Caco-2 (cell line): ENCODE results near the gene PPM1F. TPM values are rescaled to one million over a fixed set of nuclear protein-coding genes. Genes with fewer than 3 reads are reported as not detected.
"Not testable (repeated sequence)": the region's sequence is repeated elsewhere in the genome, so short reads cannot be mapped to it uniquely, and the experiment has no call there.

Experiments
- BruUV-seq: library from RNA; stranded (reverse); fragments of 400-500 nt; replicated peaks from 2 replicates; lab custom pipeline; 2021; lab: Mats Ljungman, UMichigan
- CTCF ChIA-PET: fragments of 300-600 bp; sonication (Branson Sonifier 250); formaldehyde crosslinking; loops from one replicate; lab custom pipeline; 2022; ENCODE audit warnings: antibody characterized with exemption; lab: Charles Lee
- POLR2A ChIA-PET: fragments of 300-600 bp; sonication (Branson Sonifier 250); formaldehyde crosslinking; loops from one replicate; lab custom pipeline; 2022; ENCODE audit warnings: antibody characterized with exemption; lab: Charles Lee
- DNase-seq, 2 experiments: peaks; one replicate each; pipeline versions ENCODE4 v3.0.0 to v3.0.0-alpha.2; 2020 to 2022
- H3K27me3 ChIP-seq: replicated peaks from 2 replicates; pipeline ENCODE4 v1.6.0; 2011; ENCODE audit warnings: low read length; ENCODE audit not compliant: control insufficient read depth, insufficient read depth
- H3K36me3 ChIP-seq: 2 replicates; pipeline ENCODE4 v1.5.1; 2011; ENCODE audit warnings: low read length; ENCODE audit not compliant: control insufficient read depth, insufficient read depth
- H3K4me1 ChIP-seq: fragments of 250-450 bp; sonication (Bioruptor Pico); 2 replicates; pipeline ENCODE4 v1.5.1; 2020; ENCODE audit warnings: mild to moderate bottlenecking
- H3K4me3 ChIP-seq: 2 replicates; pipeline ENCODE4 v1.5.1; 2011; ENCODE audit warnings: low read depth, mild to moderate bottlenecking, control low read depth, low read length
- H3K9me3 ChIP-seq: fragments of 250-450 bp; sonication (Bioruptor Pico); 2 replicates; pipeline ENCODE4 v1.5.1; 2020; ENCODE audit warnings: mild to moderate bottlenecking, moderate library complexity
- H3K27ac Mint-ChIP-seq: one replicate; pipeline ENCODE4 v1.8.0; 2022; ENCODE audit warnings: mixed read lengths; ENCODE audit not compliant: unreplicated experiment
- H3K27me3 Mint-ChIP-seq: one replicate; pipeline ENCODE4 v1.8.0; 2022; ENCODE audit warnings: mixed read lengths; ENCODE audit not compliant: insufficient read depth, unreplicated experiment
- H3K36me3 Mint-ChIP-seq: one replicate; pipeline ENCODE4 v1.8.0; 2022; ENCODE audit warnings: mild to moderate bottlenecking, mixed read lengths; ENCODE audit not compliant: insufficient read depth, unreplicated experiment
- H3K4me1 Mint-ChIP-seq: one replicate; pipeline ENCODE4 v1.8.0; 2022; ENCODE audit warnings: low read depth, mixed read lengths; ENCODE audit not compliant: unreplicated experiment
- H3K4me3 Mint-ChIP-seq: one replicate; pipeline ENCODE4 v1.8.0; 2022; ENCODE audit warnings: mild to moderate bottlenecking, moderate library complexity, mixed read lengths; ENCODE audit not compliant: unreplicated experiment
- H3K9me3 Mint-ChIP-seq: one replicate; pipeline ENCODE4 v1.8.0; 2022; ENCODE audit warnings: mixed read lengths; ENCODE audit not compliant: unreplicated experiment
- CTCF ChIP-seq, 2 experiments: fragments of 200-600 bp in 1 of 2; IDR thresholded peaks; 1 replicate in 1 of 2; 2 replicates in 1 of 2; pipeline versions ENCODE4 v1.5.1 to v1.8.0; 2011 to 2022; ENCODE audit warnings: antibody characterized with exemption in 1 of 2, control low read depth in 1 of 2, inconsistent platforms in 1 of 2, low read depth in 1 of 2, low read length in 1 of 2, mild to moderate bottlenecking in 1 of 2, moderate library complexity in 1 of 2; ENCODE audit not compliant: insufficient read depth in 1 of 2, severe bottlenecking in 1 of 2, unreplicated experiment in 1 of 2
- intact Hi-C: fragments of 100-400 bp; cut with micrococcal nuclease; formaldehyde crosslinking; loops from one replicate; pipeline ENCODE4 v1.10.0; 2022; ENCODE audit not compliant: unreplicated experiment
- total RNA-seq: library from RNA; stranded (reverse); gene quantifications from 2 replicates; pipeline ENCODE4 v1.2.3, GENCODE V29; 2022

PPM1F gene
- total RNA-seq, 1 experiment from 2014 or later = 25.8 TPM

GRCh38 chr22:21917181-21917958 lies 35.3 kb downstream of the PPM1F start:
- no peak overlapping the region for H3K4me3 Mint-ChIP-seq
- no peaks in the 10 kb centered on the region for H3K9me3 Mint-ChIP-seq
- TF ChIP-seq CTCF (IDR thresholded peaks at IDR 0.05; ENCODE audit: insufficient read depth in 1 of 2, low read depth in 1 of 2, low read length in 1 of 2, severe bottlenecking in 1 of 2, unreplicated experiment in 1 of 2) = no peak
- H3K27me3 Mint-ChIP-seq = no peaks in the 10 kb centered on the region
- no peaks in the 10 kb centered on the region for H3K36me3 ChIP-seq
- BruUV-seq = no TSS peak
- H3K27ac Mint-ChIP-seq = no peak overlapping the region
- ChIA-PET POLR2A (no interaction called here), CTCF (no interaction called here)
- H3K36me3 Mint-ChIP-seq = no peaks in the 10 kb centered on the region
- no peaks in the 10 kb centered on the region for H3K4me1 Mint-ChIP-seq
- H3K9me3 ChIP-seq = no peaks in the 10 kb centered on the region
- no peaks in the 10 kb centered on the region for H3K4me1 ChIP-seq
- no peak for DNase-seq
- no peaks in the 10 kb centered on the region for H3K27me3 ChIP-seq
- intact Hi-C loops = no loop called here
- H3K4me3 ChIP-seq = no peak overlapping the region

GRCh38 chr22:21916309-21916918 lies 36.2 kb downstream of the PPM1F start:
- H3K4me3 Mint-ChIP-seq = no peak overlapping the region
- no peaks in the 10 kb centered on the region for H3K4me1 Mint-ChIP-seq
- H3K36me3 Mint-ChIP-seq = no peaks in the 10 kb centered on the region
- no peak overlapping the region for H3K27ac Mint-ChIP-seq
- H3K9me3 ChIP-seq = no peaks in the 10 kb centered on the region
- H3K9me3 Mint-ChIP-seq = no peaks in the 10 kb centered on the region
- POLR2A ChIA-PET = no interaction called here
- no peaks in the 10 kb centered on the region for H3K27me3 Mint-ChIP-seq
- no peaks in the 10 kb centered on the region for H3K4me1 ChIP-seq
- DNase-seq = no peak
- CTCF ChIA-PET = no interaction called here
- no TSS peak for BruUV-seq
- no peak for TF ChIP-seq CTCF (IDR thresholded peaks at IDR 0.05; ENCODE audit: insufficient read depth in 1 of 2, low read depth in 1 of 2, low read length in 1 of 2, severe bottlenecking in 1 of 2, unreplicated experiment in 1 of 2)
- intact Hi-C loops = no loop called here
- no peaks in the 10 kb centered on the region for H3K36me3 ChIP-seq
- H3K4me3 ChIP-seq = no peak overlapping the region
- no peaks in the 10 kb centered on the region for H3K27me3 ChIP-seq

GRCh38 chr22:21915624-21916308 lies 36.9 kb downstream of the PPM1F start:
- DNase-seq = no peak
- no peaks in the 10 kb centered on the region for H3K27me3 Mint-ChIP-seq
- no peaks in the 10 kb centered on the region for H3K9me3 Mint-ChIP-seq
- no peak for TF ChIP-seq CTCF (IDR thresholded peaks at IDR 0.05; ENCODE audit: insufficient read depth in 1 of 2, low read depth in 1 of 2, low read length in 1 of 2, severe bottlenecking in 1 of 2, unreplicated experiment in 1 of 2)
- no peaks in the 10 kb centered on the region for H3K4me1 ChIP-seq
- no peak overlapping the region for H3K4me3 Mint-ChIP-seq
- H3K27me3 ChIP-seq = no peaks in the 10 kb centered on the region
- BruUV-seq = no TSS peak
- CTCF ChIA-PET = no interaction called here
- no peaks in the 10 kb centered on the region for H3K9me3 ChIP-seq
- no peaks in the 10 kb centered on the region for H3K4me1 Mint-ChIP-seq
- no peak overlapping the region for H3K27ac Mint-ChIP-seq
- intact Hi-C loops = no loop called here
- H3K4me3 ChIP-seq = no peak overlapping the region
- H3K36me3 ChIP-seq = no peaks in the 10 kb centered on the region
- POLR2A ChIA-PET = interaction anchor here (0.5 kb wide), 1 partner anchor 96 kb away, joined by 3 read pairs; no protein-coding TSS in a partner anchor
- H3K36me3 Mint-ChIP-seq = no peaks in the 10 kb centered on the region

- CTCF ChIA-PET = not testable (repeated sequence)
Measured at GRCh38 chr22:21914033-21914642, 38.5 kb downstream of the PPM1F start.

More at GRCh38 chr22:21914033-21914642, 38.5 kb downstream of the PPM1F start:
- H3K27ac Mint-ChIP-seq, POLR2A ChIA-PET, BruUV-seq, intact Hi-C loops, H3K4me1 ChIP-seq, H3K36me3 ChIP-seq, H3K27me3 Mint-ChIP-seq, DNase-seq, H3K9me3 Mint-ChIP-seq, H3K36me3 Mint-ChIP-seq, H3K4me3 Mint-ChIP-seq, H3K27me3 ChIP-seq, H3K4me3 ChIP-seq, H3K9me3 ChIP-seq, H3K4me1 Mint-ChIP-seq: not testable (repeated sequence)
